Measurements from ENCODE around the gene JMJD4. TPM values are rescaled to one million over a fixed set of nuclear protein-coding genes. Genes with fewer than 3 reads are reported as not detected.

The JMJD4 gene
- total and polyA plus RNA-seq, 2 of the 4 experiments (the other 2 are of a cell fraction) = 24.6 to 28.5 TPM

DNA sequence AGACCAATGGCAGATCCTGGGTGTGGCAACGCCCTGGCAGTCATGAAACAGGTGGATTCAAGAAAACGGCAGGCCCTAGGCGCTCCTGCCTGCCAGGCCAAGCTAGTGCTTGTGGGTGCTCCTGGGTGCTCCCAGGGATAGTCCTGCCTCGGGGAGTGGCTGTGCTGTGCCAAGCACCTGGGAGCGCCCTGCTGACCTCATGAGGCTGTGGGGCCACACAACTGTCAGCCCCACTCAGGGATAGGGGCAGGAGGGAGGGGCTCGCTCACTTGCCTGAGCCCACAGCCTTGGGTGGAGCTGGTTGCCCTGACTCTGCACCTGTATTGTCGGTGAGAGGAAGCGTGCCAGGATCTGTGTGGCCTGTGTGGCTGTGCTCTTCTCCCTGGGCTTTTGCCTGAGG is 9.6 kb upstream of the JMJD4 start:
- DNase-seq (no peak), ATAC-seq (ENCODE audit: low read depth) (no peak)
- Histone ChIP-seq H3K27me3 (ENCODE audit: control insufficient read depth, insufficient read depth, low read length) (no peaks in the 10 kb centered on the region), H3K14ac (replicated peaks; ENCODE audit: low read depth, low read length) (no peak overlapping the region), H2AFZ (replicated peaks; ENCODE audit: low read length, poor library complexity) (no peak overlapping the region), H3K9me3 (ENCODE audit: control insufficient read depth, insufficient read depth, low read length) (no peaks in the 10 kb centered on the region), H4K5ac (ENCODE audit: low read depth, low read length) (no peak overlapping the region), H2BK120ac (ENCODE audit: low read depth, low read length) (no peak overlapping the region), H3K79me1 (ENCODE audit: low read depth in 1 of 2, low read length in 2 of 2) (peaks cover 39 to 90% of the 10 kb centered on the region in 2 experiments), H3K18ac (ENCODE audit: low read depth, low read length) (no peak overlapping the region), H3K9ac (ENCODE audit: low read depth, low read length) (no peak overlapping the region), H2AK5ac (ENCODE audit: low read depth, low read length) (no peak overlapping the region), H2BK15ac (ENCODE audit: low read depth, low read length) (no peak overlapping the region), H2BK5ac (ENCODE audit: low read depth, low read length, poor library complexity, severe bottlenecking) (no peak overlapping the region), H3K36me3 (ENCODE audit: control insufficient read depth, insufficient read depth, low read length) (peaks cover 19% of the 10 kb centered on the region), H3K27ac (ENCODE audit: insufficient read depth, low read length) (no peak overlapping the region), H4K8ac (ENCODE audit: low read depth in 2 of 2, low read length in 2 of 2) (no peak overlapping the region), H3K4ac (ENCODE audit: low read depth, low read length) (no peak overlapping the region), H3K4me1 (ENCODE audit: control insufficient read depth, insufficient read depth, low read length) (peaks cover 2% of the 10 kb centered on the region; the same call in 1 of the 2 replicates), H3K4me2 (ENCODE audit: low read depth, low read length) (no peak overlapping the region), H3K56ac (ENCODE audit: extremely low read depth, insufficient read depth, low read length) (no peak overlapping the region), H2BK20ac (ENCODE audit: low read depth, low read length) (no peak overlapping the region), H2AK9ac (replicated peaks; ENCODE audit: low read depth, low read length, poor library complexity) (no peak overlapping the region), H3K9me1 (ENCODE audit: insufficient read depth, low read length) (peaks cover 16% of the 10 kb centered on the region), H4K91ac (ENCODE audit: insufficient read depth, low read depth, low read length) (no peak overlapping the region), H3K4me3 (ENCODE audit: insufficient read depth, low read depth, low read length) (no peak overlapping the region), H3K23ac (ENCODE audit: low read depth, low read length) (no peak overlapping the region), H4K20me1 (ENCODE audit: insufficient read depth, low read length) (peaks cover 62% of the 10 kb centered on the region)
- TF ChIP-seq, protein P1, sequence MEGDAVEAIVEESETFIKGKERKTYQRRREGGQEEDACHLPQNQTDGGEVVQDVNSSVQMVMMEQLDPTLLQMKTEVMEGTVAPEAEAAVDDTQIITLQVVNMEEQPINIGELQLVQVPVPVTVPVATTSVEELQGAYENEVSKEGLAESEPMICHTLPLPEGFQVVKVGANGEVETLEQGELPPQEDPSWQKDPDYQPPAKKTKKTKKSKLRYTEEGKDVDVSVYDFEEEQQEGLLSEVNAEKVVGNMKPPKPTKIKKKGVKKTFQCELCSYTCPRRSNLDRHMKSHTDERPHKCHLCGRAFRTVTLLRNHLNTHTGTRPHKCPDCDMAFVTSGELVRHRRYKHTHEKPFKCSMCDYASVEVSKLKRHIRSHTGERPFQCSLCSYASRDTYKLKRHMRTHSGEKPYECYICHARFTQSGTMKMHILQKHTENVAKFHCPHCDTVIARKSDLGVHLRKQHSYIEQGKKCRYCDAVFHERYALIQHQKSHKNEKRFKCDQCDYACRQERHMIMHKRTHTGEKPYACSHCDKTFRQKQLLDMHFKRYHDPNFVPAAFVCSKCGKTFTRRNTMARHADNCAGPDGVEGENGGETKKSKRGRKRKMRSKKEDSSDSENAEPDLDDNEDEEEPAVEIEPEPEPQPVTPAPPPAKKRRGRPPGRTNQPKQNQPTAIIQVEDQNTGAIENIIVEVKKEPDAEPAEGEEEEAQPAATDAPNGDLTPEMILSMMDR (conservative IDR thresholded peaks at IDR 0.05; ENCODE audit: low read depth, low read length) = no peak
- TF ChIP-seq MXI1 (IDR thresholded peaks at IDR 0.05; ENCODE audit: borderline replicate concordance, low read depth, low read length) = no peak
- TF ChIP-seq SMC3 (IDR thresholded peaks at IDR 0.05; ENCODE audit: low read depth, low read length) = no peak
- no peak for TF ChIP-seq POLR2A (IDR thresholded peaks at IDR 0.05; ENCODE audit: low read depth, low read length)
- TF ChIP-seq FOS (IDR thresholded peaks at IDR 0.05; ENCODE audit: low read depth, low read length) = no peak
- TF ChIP-seq CHD1 (IDR thresholded peaks at IDR 0.05; ENCODE audit: low read depth, low read length) = no peak
- no peak for TF ChIP-seq BHLHE40 (IDR thresholded peaks at IDR 0.05; ENCODE audit: low read depth, low read length)
- no peak for TF ChIP-seq NFE2L2 (IDR thresholded peaks at IDR 0.05; ENCODE audit: low read depth, low read length)
- TF ChIP-seq, protein P2, sequence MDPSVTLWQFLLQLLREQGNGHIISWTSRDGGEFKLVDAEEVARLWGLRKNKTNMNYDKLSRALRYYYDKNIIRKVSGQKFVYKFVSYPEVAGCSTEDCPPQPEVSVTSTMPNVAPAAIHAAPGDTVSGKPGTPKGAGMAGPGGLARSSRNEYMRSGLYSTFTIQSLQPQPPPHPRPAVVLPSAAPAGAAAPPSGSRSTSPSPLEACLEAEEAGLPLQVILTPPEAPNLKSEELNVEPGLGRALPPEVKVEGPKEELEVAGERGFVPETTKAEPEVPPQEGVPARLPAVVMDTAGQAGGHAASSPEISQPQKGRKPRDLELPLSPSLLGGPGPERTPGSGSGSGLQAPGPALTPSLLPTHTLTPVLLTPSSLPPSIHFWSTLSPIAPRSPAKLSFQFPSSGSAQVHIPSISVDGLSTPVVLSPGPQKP (IDR thresholded peaks at IDR 0.05; ENCODE audit: borderline replicate concordance, low read depth, low read length) = no peak
- in situ Hi-C loops (cut with MboI; ENCODE audit: low sequenced_read_pairs) (no loop called here), dilution Hi-C loops (cut with HindIII; ENCODE audit: low sequenced_read_pairs, unreplicated experiment) (no loop called here), intact Hi-C loops (cut with micrococcal nuclease) (no loop called here)
- CTCF ChIA-PET = no interaction called here
- POLR2A ChIA-PET (ENCODE audit: unreplicated experiment) = no interaction called here
- no TSS peak for BruUV-seq (replicated peaks)
- WGBS, 2 experiments (ENCODE audit: extremely low coverage in 2 of 2, insufficient read length in 1 of 2) = 92% methylated on average over 4 of the region's 8 CpGs; no CpG with 5 or more reads in 1 of the 2 experiments
